Fibroblast of mammary gland (primary cell): ENCODE results near the gene NME7.

Experiments used
- DNase-seq: peaks from one replicate; pipeline ENCODE4 v3.0.0-alpha.2; 2010; ENCODE audit warnings: low read depth
- H3K4me3 ChIP-seq: 2 replicates; pipeline ENCODE4 v1.5.1; 2011; ENCODE audit warnings: low read depth, mild to moderate bottlenecking, low read length, moderate library complexity; ENCODE audit not compliant: control insufficient read depth
- CTCF ChIP-seq: conservative IDR thresholded peaks from 2 replicates; pipeline ENCODE4 v1.5.1; 2011; ENCODE audit warnings: low read depth, low read length, inconsistent platforms; ENCODE audit not compliant: control insufficient read depth, insufficient read depth

Gene NME7

DNA sequence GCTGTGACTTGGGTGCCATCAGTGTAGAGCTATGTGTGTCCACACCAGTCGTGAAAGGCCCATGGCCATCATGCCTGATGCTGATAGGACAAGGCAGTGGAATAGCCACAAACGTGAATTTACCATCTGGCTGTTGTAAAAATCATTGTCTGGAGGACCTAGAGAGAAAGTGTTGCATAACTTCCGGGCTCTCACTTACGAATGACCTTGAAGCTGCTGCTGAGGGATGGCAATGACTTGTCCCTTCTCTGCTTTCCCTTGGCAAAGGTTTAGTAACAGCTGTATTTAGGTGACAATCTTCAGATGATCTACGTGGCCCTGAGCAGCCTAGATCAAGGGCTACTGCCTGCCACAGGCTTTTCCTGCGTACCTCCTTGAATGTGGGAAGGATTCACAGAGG is 255.4 kb downstream of the NME7 start:
- DNase-seq, result no peak
- no peak for TF ChIP-seq CTCF
- no peak overlapping the region for H3K4me3 ChIP-seq

DNA sequence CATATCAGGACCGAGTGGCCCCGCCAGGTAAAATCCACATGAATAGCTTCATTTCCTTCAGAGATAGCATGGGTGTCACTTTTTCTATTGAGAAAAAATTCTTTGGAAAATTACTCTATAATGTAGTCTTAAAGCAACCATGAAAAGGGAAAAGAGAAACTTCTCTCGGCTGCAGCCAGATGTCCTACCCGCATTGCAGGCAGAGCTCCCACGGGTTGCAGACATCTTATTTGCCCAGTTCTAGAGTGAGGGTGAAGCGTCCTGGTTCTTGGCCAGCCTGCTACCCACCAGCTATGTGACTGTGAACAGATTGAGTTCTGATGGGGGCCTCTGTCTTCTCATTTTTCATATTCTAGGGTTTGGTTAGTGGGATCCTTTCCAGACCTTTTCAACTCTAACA is 256.1 kb downstream of the NME7 start:
- H3K4me3 ChIP-seq, result no peak overlapping the region
- DNase-seq, result no peak
- TF ChIP-seq CTCF, result no peak

DNA sequence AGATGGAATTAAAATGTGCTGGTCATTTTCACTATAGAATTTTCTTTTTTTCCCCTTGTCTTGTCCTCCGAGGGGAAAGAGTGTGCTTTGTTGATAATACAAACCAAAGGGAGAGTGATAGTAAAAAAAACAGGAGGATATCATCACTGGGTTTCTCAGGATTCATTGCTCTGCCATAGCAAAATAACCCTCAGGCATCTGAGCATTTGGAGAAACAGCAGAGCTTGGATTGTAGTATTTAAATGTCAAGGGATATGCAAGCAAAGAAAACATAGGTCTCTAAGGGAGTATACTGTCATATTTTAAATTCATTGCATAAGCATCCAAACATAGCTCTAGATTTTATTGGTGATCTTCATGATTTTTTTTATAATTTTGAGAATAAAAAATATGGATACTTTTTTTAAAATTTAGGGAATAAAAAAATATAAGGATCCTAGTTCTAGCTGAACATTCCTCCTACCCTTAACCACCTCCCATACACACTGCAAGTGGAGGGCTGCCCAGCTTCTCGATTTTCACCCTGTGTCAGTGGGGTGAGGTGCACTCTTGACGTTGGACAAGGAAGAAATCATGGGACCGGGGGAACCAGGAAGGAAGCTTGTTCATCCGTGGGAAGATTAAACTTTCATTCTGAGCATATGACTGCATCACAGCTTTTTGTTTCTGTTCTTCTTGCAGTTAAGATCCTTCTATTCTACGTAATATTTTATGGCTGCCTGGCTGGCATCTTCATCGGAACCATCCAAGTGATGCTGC is 256.7 kb downstream of the NME7 start:
- DNase-seq, result peak; percentile 22
- H3K4me3 ChIP-seq, result no peak overlapping the region
- TF ChIP-seq CTCF, result no peak

- no peak overlapping the region for H3K4me3 ChIP-seq
- DNase-seq, result no peak
- TF ChIP-seq CTCF, result no peak
Measured at GRCh38 chr1:169110236-169110635, 257.4 kb downstream of the NME7 start.

GRCh38 chr1:169109561-169110134 is 257.9 kb downstream of the NME7 start:
- TF ChIP-seq CTCF, result no peak
- peak; percentile 64 for DNase-seq
- H3K4me3 ChIP-seq, result no peak overlapping the region

- DNase-seq, result no peak
- TF ChIP-seq CTCF, result peak; percentile 6
- no peak overlapping the region for H3K4me3 ChIP-seq
Measured at GRCh38 chr1:169108863-169109560, 258.6 kb downstream of the NME7 start.
